Measurements from ENCODE around the gene ZNF800. TPM values are rescaled to one million over a fixed set of nuclear protein-coding genes. Genes with fewer than 3 reads are reported as not detected.

The ZNF800 gene
- total RNA-seq, 1 donor from 2014 or later = 47.1 TPM

- intact Hi-C loops (cut with micrococcal nuclease) = loop anchor here (1.0 to 10.0 kb wide), 10 partner anchors 17 to 1833 kb away; partner anchors contain the start of genes AHCYL2, ARF5, GCC1 and HILPDA
Observed at GRCh38 chr7:127391591-127392181, 822 bp downstream of the ZNF800 start.

- intact Hi-C loops (cut with micrococcal nuclease) = loop anchor here (1.0 to 10.0 kb wide), 7 partner anchors 16 to 1834 kb away; partner anchors contain the start of genes AHCYL2, GCC1 and HILPDA
Observed at GRCh38 chr7:127390817-127391590, 1.5 kb downstream of the ZNF800 start.

- intact Hi-C loops (cut with micrococcal nuclease) = loop anchor here (2.0 to 10.0 kb wide), 4 partner anchors 16 to 1834 kb away; partner anchors contain the start of genes AHCYL2 and HILPDA
Observed at GRCh38 chr7:127390186-127390816, 2.2 kb downstream of the ZNF800 start.

- intact Hi-C loops (cut with micrococcal nuclease) = no loop called here
Observed at GRCh38 chr7:127389321-127389720, 3.2 kb downstream of the ZNF800 start.

- intact Hi-C loops (cut with micrococcal nuclease) = no loop called here
Observed at GRCh38 chr7:127387974-127388373, 4.5 kb downstream of the ZNF800 start.

GRCh38 chr7:127383123-127383835 is 9.2 kb downstream of the ZNF800 start:
- intact Hi-C loops (cut with micrococcal nuclease) = no loop called here

- intact Hi-C loops (cut with micrococcal nuclease) = no loop called here
Observed at GRCh38 chr7:127382301-127383085, 10.0 kb downstream of the ZNF800 start.

GRCh38 chr7:127380479-127380878 is 12.0 kb downstream of the ZNF800 start:
- intact Hi-C loops (cut with micrococcal nuclease) = no loop called here

GRCh38 chr7:127379642-127380041 is 12.9 kb downstream of the ZNF800 start:
- intact Hi-C loops (cut with micrococcal nuclease) = loop anchor here (1.0 kb wide), 1 partner anchor 8 kb away; no protein-coding TSS in a partner anchor

- intact Hi-C loops (cut with micrococcal nuclease) = no loop called here
Observed at GRCh38 chr7:127378537-127378936, 14.0 kb downstream of the ZNF800 start.

- intact Hi-C loops (cut with micrococcal nuclease) = loop anchor here (1.0 kb wide), 1 partner anchor 8 kb away; no protein-coding TSS in a partner anchor
Observed at GRCh38 chr7:127377425-127377824, 15.1 kb downstream of the ZNF800 start.

GRCh38 chr7:127375631-127376030 is 16.9 kb downstream of the ZNF800 start:
- intact Hi-C loops (cut with micrococcal nuclease) = loop anchor here (2.0 kb wide), 2 partner anchors 15 to 23 kb away; no protein-coding TSS in a partner anchor

- intact Hi-C loops (cut with micrococcal nuclease) = no loop called here
Observed at GRCh38 chr7:127367679-127368078, 24.8 kb downstream of the ZNF800 start.

GRCh38 chr7:127366680-127367079 is 25.8 kb downstream of the ZNF800 start:
- intact Hi-C loops (cut with micrococcal nuclease) = no loop called here

GRCh38 chr7:127365957-127366315 is 26.6 kb downstream of the ZNF800 start:
- intact Hi-C loops (cut with micrococcal nuclease) = no loop called here

GRCh38 chr7:127365164-127365956 is 27.1 kb downstream of the ZNF800 start:
- intact Hi-C loops (cut with micrococcal nuclease) = no loop called here

- intact Hi-C loops (cut with micrococcal nuclease) = no loop called here
Observed at GRCh38 chr7:127362364-127363027, 30.0 kb downstream of the ZNF800 start.

- intact Hi-C loops (cut with micrococcal nuclease) = no loop called here
Observed at GRCh38 chr7:127361736-127362135, 30.8 kb downstream of the ZNF800 start.

GRCh38 chr7:127359011-127359410 is 33.5 kb downstream of the ZNF800 start:
- intact Hi-C loops (cut with micrococcal nuclease) = no loop called here

Data from T-helper 1 cell treated with Interleukin-12 subunit alpha and Interleukin-12 subunit beta and Interleukin-4 antibody, amounts not matched to agents 30 ng/mL and 1 ng/mL, for 36 hours (primary cell).